Measurements from ENCODE around the gene DPP10. TPM values are rescaled to one million over a fixed set of nuclear protein-coding genes. Genes with fewer than 3 reads are reported as not detected.

The DPP10 gene
- total RNA-seq, 1 experiment from 2014 or later = not detected

DNA sequence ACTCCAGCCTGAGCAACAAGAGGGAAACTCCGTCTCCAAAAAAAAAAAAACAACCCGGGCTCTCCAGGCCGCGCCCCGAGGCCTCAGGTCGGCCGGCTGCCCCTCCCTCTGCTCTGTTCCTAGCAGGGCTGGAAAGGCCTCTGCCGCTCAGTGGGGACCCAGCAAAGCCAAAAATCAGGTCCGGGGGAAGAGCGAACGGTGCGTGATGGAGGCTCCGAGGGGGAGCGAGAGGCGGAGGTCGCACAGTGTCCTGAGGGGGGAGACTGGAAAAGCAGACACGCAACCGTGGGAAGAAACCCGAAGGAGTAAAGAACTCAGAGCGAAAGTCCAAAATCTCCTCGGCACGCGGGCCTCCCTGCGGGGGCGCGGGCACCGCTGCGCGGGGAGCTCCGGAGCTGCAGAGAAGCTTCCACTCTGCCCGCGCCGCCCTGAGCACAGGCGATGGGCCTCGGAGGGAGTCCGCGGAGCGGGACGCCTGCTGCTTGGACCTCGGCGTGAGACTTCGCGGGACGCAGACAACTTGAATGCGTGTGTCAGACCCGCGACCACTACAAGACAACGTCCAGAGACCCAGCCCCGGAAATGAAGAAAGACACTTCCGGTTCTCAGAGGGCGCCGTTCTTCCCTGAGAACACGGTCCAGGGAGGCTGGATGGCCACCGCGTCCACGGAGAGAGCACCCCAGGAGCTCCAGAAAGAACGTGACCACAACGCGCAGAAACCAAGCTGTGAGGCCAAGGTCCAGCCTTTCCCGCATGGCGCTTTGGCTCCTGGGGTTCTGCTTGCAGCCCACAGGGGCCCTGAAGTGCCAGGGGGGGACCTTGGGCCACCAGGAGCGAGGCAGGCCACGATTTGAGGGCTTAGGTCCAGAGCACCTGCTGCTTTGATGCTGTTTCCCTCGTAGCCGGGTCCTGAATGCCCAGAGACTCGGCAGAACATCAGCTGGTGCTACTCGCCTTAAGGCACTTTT, 219.8 kb downstream of the DPP10 start:
- Histone ChIP-seq H3K4me3 (no peak overlapping the region), H3K27ac (no peak overlapping the region), H3K9me3 (replicated peaks) (no peaks in the 10 kb centered on the region), H3K27me3 (replicated peaks) (no peaks in the 10 kb centered on the region), H3K36me3 (no peaks in the 10 kb centered on the region), H3K4me1 (replicated peaks) (no peaks in the 10 kb centered on the region)
- peak in 1 of 2 experiments; percentile 36 for DNase-seq (ENCODE audit: low read depth in 1 of 2, low spot score in 2 of 2)

- H3K36me3 ChIP-seq = no peaks in the 10 kb centered on the region
- DNase-seq (ENCODE audit: low read depth in 1 of 2, low spot score in 2 of 2) = no peak
- no peaks in the 10 kb centered on the region for H3K27me3 ChIP-seq (replicated peaks)
- H3K4me1 ChIP-seq (replicated peaks) = no peaks in the 10 kb centered on the region
- H3K27ac ChIP-seq = no peak overlapping the region
- H3K4me3 ChIP-seq = no peak overlapping the region
- H3K9me3 ChIP-seq (replicated peaks) = no peaks in the 10 kb centered on the region
These were observed 226.0 kb downstream of the DPP10 start for GRCh38 chr2:114668415-114668814.

DNA sequence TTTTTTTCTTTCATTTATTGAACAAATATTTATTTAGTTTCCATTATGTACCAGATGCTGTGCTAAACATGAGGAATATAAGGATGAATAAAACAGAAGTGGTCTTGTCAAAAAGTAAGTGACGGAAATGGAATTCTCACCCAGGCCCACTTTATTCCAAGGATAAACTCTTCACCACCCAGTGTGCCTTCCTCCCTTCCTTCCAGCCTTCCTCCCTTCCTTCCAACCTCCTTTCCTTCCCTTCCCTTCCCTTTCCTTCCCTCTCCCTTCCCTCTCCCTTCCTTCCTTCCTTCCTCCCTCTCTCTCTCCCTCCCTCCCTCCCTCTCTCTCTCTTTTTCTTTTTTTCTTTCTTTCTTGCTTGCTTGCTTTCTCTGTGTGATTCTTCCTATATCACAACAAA, 240.8 kb downstream of the DPP10 start:
- no peak overlapping the region for H3K4me3 ChIP-seq
- no peaks in the 10 kb centered on the region for H3K9me3 ChIP-seq (replicated peaks)
- no peaks in the 10 kb centered on the region for H3K36me3 ChIP-seq
- H3K27me3 ChIP-seq (replicated peaks) = no peaks in the 10 kb centered on the region
- H3K27ac ChIP-seq = no peak overlapping the region
- no peaks in the 10 kb centered on the region for H3K4me1 ChIP-seq (replicated peaks)
- no peak for DNase-seq (ENCODE audit: low read depth in 1 of 2, low spot score in 2 of 2)

DNA sequence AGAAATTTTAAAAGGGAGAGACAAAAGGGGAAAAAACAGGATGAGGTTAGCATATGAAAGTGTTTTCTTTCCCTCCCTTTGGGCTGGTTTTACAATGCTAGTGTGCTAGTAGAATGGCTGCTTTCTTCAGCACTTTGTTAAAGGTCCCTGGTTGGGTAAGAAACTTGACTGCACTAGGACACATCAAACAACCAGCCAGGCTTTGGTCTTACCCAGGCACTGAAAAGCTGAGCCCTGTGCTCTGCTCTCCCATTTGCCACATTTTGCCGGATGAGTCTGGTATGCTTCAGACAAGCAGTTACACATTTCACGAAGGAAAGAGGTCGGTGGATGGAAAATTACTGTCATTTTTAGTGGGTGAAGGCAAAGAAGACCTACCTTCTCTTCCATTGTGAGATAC, 242.0 kb downstream of the DPP10 start:
- H3K4me1 ChIP-seq (replicated peaks) = no peaks in the 10 kb centered on the region
- H3K4me3 ChIP-seq = no peak overlapping the region
- no peaks in the 10 kb centered on the region for H3K36me3 ChIP-seq
- DNase-seq (ENCODE audit: low read depth in 1 of 2, low spot score in 2 of 2) = no peak
- no peaks in the 10 kb centered on the region for H3K27me3 ChIP-seq (replicated peaks)
- H3K9me3 ChIP-seq (replicated peaks) = no peaks in the 10 kb centered on the region
- H3K27ac ChIP-seq = no peak overlapping the region

DNA sequence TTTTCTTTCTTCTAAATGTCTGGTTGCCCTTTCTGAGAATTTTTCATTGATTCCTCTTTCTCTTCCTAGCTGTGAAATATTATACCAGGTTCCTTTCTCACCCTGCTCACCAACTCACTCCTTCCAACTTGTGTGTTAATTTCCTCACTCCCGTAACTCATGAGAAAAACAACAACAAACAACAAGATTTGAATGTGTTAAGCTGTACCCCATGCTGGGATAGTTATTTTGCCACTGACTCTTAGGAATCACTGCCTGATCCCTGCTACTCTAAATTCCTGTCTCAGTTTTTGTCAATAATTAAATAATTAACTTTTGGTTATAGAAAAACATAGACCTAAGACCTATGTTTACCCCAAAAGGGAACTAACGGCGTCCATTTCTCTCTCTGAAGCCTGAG, 242.7 kb downstream of the DPP10 start:
- Histone ChIP-seq H3K9me3 (replicated peaks) (no peaks in the 10 kb centered on the region), H3K27ac (no peak overlapping the region), H3K27me3 (replicated peaks) (no peaks in the 10 kb centered on the region), H3K36me3 (no peaks in the 10 kb centered on the region), H3K4me3 (no peak overlapping the region), H3K4me1 (replicated peaks) (no peaks in the 10 kb centered on the region)
- no peak for DNase-seq (ENCODE audit: low read depth in 1 of 2, low spot score in 2 of 2)

DNA sequence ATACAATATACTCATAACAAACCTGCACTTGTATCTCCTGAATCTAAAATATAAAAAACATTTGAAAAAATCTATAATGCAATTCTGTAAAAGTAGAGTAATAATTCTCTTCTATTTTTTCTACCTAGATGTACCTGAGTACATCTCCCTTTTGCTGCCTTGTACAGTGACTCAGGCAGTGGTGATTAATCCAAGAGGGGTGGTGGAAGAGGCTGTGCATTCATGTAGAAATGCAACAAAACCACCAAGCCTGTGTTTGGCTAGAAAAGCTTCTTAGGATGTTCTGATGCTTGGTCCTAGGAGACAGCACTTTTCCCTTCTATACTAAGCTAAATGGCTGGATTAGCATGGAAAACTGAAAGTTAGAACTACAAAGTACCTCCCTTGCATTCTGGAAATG, 245.8 kb downstream of the DPP10 start:
- H3K4me3 ChIP-seq = no peak overlapping the region
- no peaks in the 10 kb centered on the region for H3K27me3 ChIP-seq (replicated peaks)
- H3K9me3 ChIP-seq (replicated peaks) = no peaks in the 10 kb centered on the region
- H3K27ac ChIP-seq = no peak overlapping the region
- no peak for DNase-seq (ENCODE audit: low read depth in 1 of 2, low spot score in 2 of 2)
- H3K36me3 ChIP-seq = no peaks in the 10 kb centered on the region
- H3K4me1 ChIP-seq (replicated peaks) = no peaks in the 10 kb centered on the region

GRCh38 chr2:114698520-114698919, 256.1 kb downstream of the DPP10 start:
- H3K4me1 ChIP-seq (replicated peaks) = no peaks in the 10 kb centered on the region
- no peaks in the 10 kb centered on the region for H3K36me3 ChIP-seq

DNA sequence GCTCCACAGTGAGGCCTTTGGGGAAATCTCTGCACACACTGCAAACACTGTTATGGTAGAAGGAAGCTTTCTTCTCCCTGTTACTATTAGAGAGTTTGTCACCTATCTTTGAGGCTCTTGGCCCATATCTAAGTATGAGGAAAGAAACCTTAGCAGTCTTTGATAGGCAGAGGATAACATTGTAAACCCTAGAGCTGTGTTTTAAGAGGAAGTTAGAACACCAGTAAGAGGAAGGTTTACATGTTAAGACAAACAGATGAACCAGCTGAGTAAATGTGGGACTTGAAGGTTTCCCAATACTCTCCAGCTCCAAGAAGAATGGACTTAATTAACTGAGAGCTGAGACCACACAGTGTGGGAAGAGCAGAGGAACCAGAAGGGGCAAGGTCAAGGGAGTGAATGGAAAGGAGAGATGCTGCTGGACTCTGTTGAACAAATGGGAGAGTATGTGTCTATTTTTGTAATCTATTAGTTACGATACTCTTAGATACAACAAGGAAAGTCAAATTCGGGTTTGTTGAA, 257.0 kb downstream of the DPP10 start:
- Histone ChIP-seq H3K27me3 (replicated peaks) (no peaks in the 10 kb centered on the region), H3K4me1 (replicated peaks) (no peaks in the 10 kb centered on the region), H3K27ac (no peak overlapping the region), H3K9me3 (replicated peaks) (no peaks in the 10 kb centered on the region), H3K36me3 (no peaks in the 10 kb centered on the region), H3K4me3 (no peak overlapping the region)
- DNase-seq (ENCODE audit: low read depth in 1 of 2, low spot score in 2 of 2) = no peak

More at GRCh38 chr2:114698520-114698919, 256.1 kb downstream of the DPP10 start:
- Histone ChIP-seq H3K4me3 (no peak overlapping the region), H3K9me3 (replicated peaks) (no peaks in the 10 kb centered on the region), H3K27me3 (replicated peaks) (no peaks in the 10 kb centered on the region), H3K27ac (no peak overlapping the region)
- DNase-seq (ENCODE audit: low read depth in 1 of 2, low spot score in 2 of 2) = no peak

DNA sequence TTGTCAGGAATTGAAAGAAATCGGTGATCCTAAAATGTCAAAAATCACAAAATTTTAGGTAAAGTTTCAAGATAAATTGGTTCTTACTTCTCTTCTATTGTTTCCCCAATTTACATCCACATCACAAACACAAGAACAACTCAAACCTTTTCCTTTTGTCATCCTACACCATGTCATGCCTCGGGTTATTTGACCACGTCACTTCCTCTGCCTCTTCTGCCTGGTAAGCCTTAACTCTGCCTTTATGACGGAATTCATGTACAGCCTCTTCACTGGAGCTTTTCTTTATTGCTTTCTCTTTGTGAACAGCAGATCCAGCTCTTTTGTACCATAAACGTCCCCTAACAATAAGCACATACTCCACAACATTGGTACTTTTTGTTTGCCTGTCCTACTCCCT, 258.0 kb downstream of the DPP10 start:
- Histone ChIP-seq H3K4me3 (no peak overlapping the region), H3K9me3 (replicated peaks) (no peaks in the 10 kb centered on the region), H3K4me1 (replicated peaks) (no peaks in the 10 kb centered on the region), H3K27me3 (replicated peaks) (no peaks in the 10 kb centered on the region), H3K36me3 (no peaks in the 10 kb centered on the region), H3K27ac (no peak overlapping the region)
- DNase-seq (ENCODE audit: low read depth in 1 of 2, low spot score in 2 of 2) = no peak

GRCh38 chr2:114709936-114710850, 267.8 kb downstream of the DPP10 start:
- Histone ChIP-seq H3K4me1 (replicated peaks) (no peaks in the 10 kb centered on the region), H3K36me3 (no peaks in the 10 kb centered on the region), H3K27ac (no peak overlapping the region), H3K27me3 (replicated peaks) (no peaks in the 10 kb centered on the region), H3K9me3 (replicated peaks) (no peaks in the 10 kb centered on the region), H3K4me3 (no peak overlapping the region)
- DNase-seq (ENCODE audit: low read depth in 1 of 2, low spot score in 2 of 2) = no peak

- no peak overlapping the region for H3K27ac ChIP-seq
- H3K4me3 ChIP-seq = no peak overlapping the region
- H3K9me3 ChIP-seq (replicated peaks) = no peaks in the 10 kb centered on the region
- no peak for DNase-seq (ENCODE audit: low read depth in 1 of 2, low spot score in 2 of 2)
- no peaks in the 10 kb centered on the region for H3K27me3 ChIP-seq (replicated peaks)
- H3K36me3 ChIP-seq = no peaks in the 10 kb centered on the region
- no peaks in the 10 kb centered on the region for H3K4me1 ChIP-seq (replicated peaks)
These were observed 271.9 kb downstream of the DPP10 start for GRCh38 chr2:114714313-114714712.

GRCh38 chr2:114717049-114717448, 274.6 kb downstream of the DPP10 start:
- no peaks in the 10 kb centered on the region for H3K27me3 ChIP-seq (replicated peaks)
- H3K4me3 ChIP-seq = no peak overlapping the region
- H3K9me3 ChIP-seq (replicated peaks) = no peaks in the 10 kb centered on the region
- H3K4me1 ChIP-seq (replicated peaks) = no peaks in the 10 kb centered on the region
- no peaks in the 10 kb centered on the region for H3K36me3 ChIP-seq
- no peak overlapping the region for H3K27ac ChIP-seq
- no peak for DNase-seq (ENCODE audit: low read depth in 1 of 2, low spot score in 2 of 2)

DNA sequence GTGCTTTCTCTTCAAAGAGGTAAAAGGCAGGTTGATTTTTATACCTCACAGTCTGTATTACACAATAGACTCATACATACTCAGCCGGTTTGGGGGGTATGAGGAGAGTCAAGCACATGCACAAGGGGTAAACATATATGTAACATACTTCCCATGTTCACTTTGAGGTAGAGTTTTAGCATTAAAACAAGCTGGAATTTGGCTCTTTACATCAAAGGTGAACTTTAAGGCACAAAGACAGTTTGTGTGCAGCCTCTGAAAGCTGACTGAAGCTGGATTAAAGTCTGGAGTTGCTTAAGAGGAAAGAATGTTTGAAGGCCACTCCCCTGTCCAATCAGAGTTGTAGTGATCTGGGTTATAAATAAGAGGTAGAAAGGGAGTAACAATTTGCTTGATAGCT, 282.0 kb downstream of the DPP10 start:
- Histone ChIP-seq H3K27me3 (replicated peaks) (no peaks in the 10 kb centered on the region), H3K36me3 (no peaks in the 10 kb centered on the region), H3K27ac (no peak overlapping the region), H3K4me1 (replicated peaks) (no peaks in the 10 kb centered on the region), H3K9me3 (replicated peaks) (0 out of 2 replicates have a peak, but pooled peaks cover 3% of the 10 kb centered on the region), H3K4me3 (no peak overlapping the region)
- DNase-seq (ENCODE audit: low read depth in 1 of 2, low spot score in 2 of 2) = no peak

GRCh38 chr2:114727012-114727411, 284.6 kb downstream of the DPP10 start:
- H3K36me3 ChIP-seq = no peaks in the 10 kb centered on the region
- H3K27ac ChIP-seq = no peak overlapping the region
- no peaks in the 10 kb centered on the region for H3K4me1 ChIP-seq (replicated peaks)
- H3K4me3 ChIP-seq = no peak overlapping the region
- DNase-seq (ENCODE audit: low read depth in 1 of 2, low spot score in 2 of 2) = no peak
- H3K27me3 ChIP-seq (replicated peaks) = no peaks in the 10 kb centered on the region
- H3K9me3 ChIP-seq (replicated peaks) = 0 out of 2 replicates have a peak, but pooled peaks cover 3% of the 10 kb centered on the region
